Panc1 (cell line): Measurements from ENCODE around the gene RNF212. TPM values are rescaled to one million over a fixed set of nuclear protein-coding genes. Genes with fewer than 3 reads are reported as not detected.

Experiments used
- ATAC-seq: fragments of 200-7000 bp; cut with Tn5 transposase; 2 replicates; pipeline ENCODE4 v1.9.1; 2020; ENCODE audit warnings: mild to moderate bottlenecking, moderate library complexity
- BruUV-seq: library from RNA; stranded (reverse); fragments of 400-500 nt; replicated peaks from 2 replicates; lab custom pipeline; 2021; lab: Mats Ljungman, UMichigan
- CTCF ChIA-PET: fragments of 300-600 bp; sonication (Branson Sonifier 250); formaldehyde crosslinking; loops from one replicate; lab custom pipeline; 2022; ENCODE audit warnings: antibody characterized with exemption; lab: Charles Lee
- POLR2A ChIA-PET: fragments of 300-600 bp; sonication (Branson Sonifier 250); formaldehyde crosslinking; loops from one replicate; lab custom pipeline; 2022; ENCODE audit warnings: antibody characterized with exemption; lab: Charles Lee
- DNase-seq: peaks from one replicate; pipeline ENCODE4 v3.0.0-alpha.2; 2010; ENCODE audit warnings: low read depth, low spot score
- H3K27ac ChIP-seq: 2 replicates; pipeline ENCODE4 v1.5.1; 2011; ENCODE audit warnings: mild to moderate bottlenecking, low read length, inconsistent platforms
- H3K27me3 ChIP-seq: fragments of 200-500 bp; sonication (Bioruptor generic); 2 replicates; pipeline ENCODE4 v1.6.0; 2014; ENCODE audit warnings: low read length, inconsistent platforms; ENCODE audit not compliant: control insufficient read depth, insufficient read depth
- H3K36me3 ChIP-seq: fragments of 200-500 bp; sonication (Bioruptor generic); 2 replicates; pipeline ENCODE4 v1.5.1; 2014; ENCODE audit warnings: inconsistent platforms, mild to moderate bottlenecking, low read length, moderate library complexity; ENCODE audit not compliant: control insufficient read depth, insufficient read depth
- H3K4me1 ChIP-seq: 2 replicates; pipeline ENCODE4 v1.5.1; 2011; ENCODE audit warnings: inconsistent platforms, mild to moderate bottlenecking, low read length, moderate library complexity; ENCODE audit not compliant: control insufficient read depth, insufficient read depth
- H3K4me3 ChIP-seq, 2 experiments: 2 replicates each; pipeline ENCODE4 v1.5.1; 2011 to 2012; ENCODE audit warnings: low read depth in 2 of 2, low read length in 2 of 2, mild to moderate bottlenecking in 2 of 2, inconsistent platforms in 1 of 2, moderate library complexity in 1 of 2
- H3K9me3 ChIP-seq: fragments of 200-500 bp; sonication (Bioruptor generic); 2 replicates; pipeline ENCODE4 v1.5.1; 2014; ENCODE audit warnings: low read depth, mild to moderate bottlenecking, inconsistent platforms, low read length, moderate library complexity; ENCODE audit not compliant: control insufficient read depth, insufficient read depth
- CTCF ChIP-seq: fragments of 450-650 bp; IDR thresholded peaks from 2 replicates; pipeline ENCODE4 v1.5.1; 2017; ENCODE audit warnings: mild to moderate bottlenecking
- POLR2AphosphoS5 ChIP-seq: IDR thresholded peaks from 2 replicates; pipeline ENCODE4 v1.6.1; 2012; ENCODE audit warnings: mild to moderate bottlenecking, low read depth, low read length, moderate library complexity
- REST ChIP-seq, 2 experiments: IDR thresholded peaks; 2 replicates each; pipeline ENCODE4 v1.6.1; 2011 to 2012; ENCODE audit warnings: low read depth in 2 of 2, control low read depth in 1 of 2, low read length in 1 of 2, mild to moderate bottlenecking in 1 of 2, moderate library complexity in 1 of 2; ENCODE audit not compliant: insufficient read depth in 1 of 2
- TCF7L2 ChIP-seq: IDR thresholded peaks from 2 replicates; pipeline ENCODE4 v1.6.1; 2011; ENCODE audit warnings: mild to moderate bottlenecking, low read depth, low read length, inconsistent platforms
- in situ Hi-C: cut with HindIII; loops from 2 replicates; pipeline ENCODE4 v1.10.0; 2016; ENCODE audit warnings: low sequenced_read_pairs, low pct_unique_long_range_greater_than_20kb
- intact Hi-C: fragments of 100-400 bp; cut with micrococcal nuclease; formaldehyde crosslinking; loops from one replicate; pipeline ENCODE4 v1.10.0; 2022; ENCODE audit not compliant: unreplicated experiment
- total RNA-seq: library from RNA; stranded (reverse); gene quantifications from one replicate; pipeline ENCODE4 v1.2.1, GENCODE V29; 2021; ENCODE audit not compliant: unreplicated experiment

Gene RNF212
- total RNA-seq, 1 experiment from 2014 or later: not detected

- H3K36me3 ChIP-seq: no peaks in the 10 kb centered on the region
- peak overlapping the region; percentile 61; the same call in 1 of the 2 replicates for H3K27ac ChIP-seq
- intact Hi-C loops: no loop called here
- TF ChIP-seq POLR2AphosphoS5: no peak
- in situ Hi-C loops: no loop called here
- ATAC-seq: peak; percentile 32; the same call in 1 of the 2 replicates
- peaks cover 70% of the 10 kb centered on the region for H3K4me1 ChIP-seq
- DNase-seq: no peak
- POLR2A ChIA-PET: no interaction called here
- no peak overlapping the region for H3K4me3 ChIP-seq
- no peaks in the 10 kb centered on the region for H3K9me3 ChIP-seq
- no peaks in the 10 kb centered on the region for H3K27me3 ChIP-seq
- BruUV-seq: no TSS peak
- CTCF ChIA-PET: no interaction called here
Measured at GRCh38 chr4:1039493-1040343, 73.6 kb downstream of the RNF212 start.

- Histone ChIP-seq H3K9me3 (no peaks in the 10 kb centered on the region), H3K27ac (peak overlapping the region; percentile 61), H3K27me3 (no peaks in the 10 kb centered on the region), H3K36me3 (no peaks in the 10 kb centered on the region), H3K4me3 (no peak overlapping the region), H3K4me1 (peaks cover 63% of the 10 kb centered on the region)
- in situ Hi-C loops (no loop called here), intact Hi-C loops (no loop called here)
- ChIA-PET POLR2A (no interaction called here), CTCF (no interaction called here)
- DNase-seq (no peak), ATAC-seq (no peak)
- no TSS peak for BruUV-seq
- TF ChIP-seq CTCF: no peak
- no peak for TF ChIP-seq POLR2AphosphoS5
- no peak for TF ChIP-seq TCF7L2
- TF ChIP-seq REST (IDR thresholded peaks at IDR 0.05; ENCODE audit: insufficient read depth in 1 of 2, low read depth in 2 of 2, low read length in 1 of 2): no peak
Measured at GRCh38 chr4:1038948-1039492, 74.3 kb downstream of the RNF212 start.
